ENCODE measurements around the gene PLXND1. TPM values are rescaled to one million over a fixed set of nuclear protein-coding genes. Genes with fewer than 3 reads are reported as not detected.

The PLXND1 gene
- total and polyA plus RNA-seq, 2 donors from 2014 or later, result 67.0 to 152 TPM

DNA sequence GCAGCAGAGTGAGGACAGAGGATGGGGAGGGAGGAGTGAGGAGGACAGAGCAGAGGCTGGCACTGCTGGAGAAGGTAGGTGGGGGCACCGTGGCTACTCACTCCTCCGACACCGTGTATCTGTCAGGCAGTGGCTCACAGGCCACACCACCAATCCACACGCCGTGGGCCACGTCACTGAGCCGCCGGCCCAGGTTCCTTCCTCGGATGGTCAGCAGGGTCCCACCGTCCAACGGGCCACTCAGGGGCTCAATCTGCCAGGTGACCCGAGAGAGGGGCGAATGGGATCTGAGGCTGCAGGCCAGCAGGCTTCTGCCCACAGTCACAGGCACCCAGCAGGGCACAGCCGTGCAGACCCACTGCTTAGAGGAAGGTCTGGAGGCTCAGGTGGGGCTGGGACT lies 33.0 kb downstream of the PLXND1 start:
- Histone ChIP-seq H3K4me3 (ENCODE audit: low read length in 3 of 3) (no peak overlapping the region), H3K27ac (ENCODE audit: low read depth in 2 of 2, low read length in 2 of 2) (no peak overlapping the region), H3K27me3 (ENCODE audit: control insufficient read depth, insufficient read depth, low read length) (no peaks in the 10 kb centered on the region), H3K9ac (ENCODE audit: low read length in 3 of 3) (no peak overlapping the region), H3K4me1 (ENCODE audit: control insufficient read depth in 2 of 3, insufficient read depth in 2 of 3, low read depth in 1 of 3, low read length in 3 of 3) (peaks cover 0 to 11% (median 0%) of the 10 kb centered on the region in 3 donors), H3K36me3 (ENCODE audit: control insufficient read depth in 2 of 3, insufficient read depth in 3 of 3, low read length in 3 of 3) (peaks cover 0 to 4% (median 3%) of the 10 kb centered on the region in 3 donors), H3K9me3 (ENCODE audit: control insufficient read depth in 2 of 3, insufficient read depth in 1 of 3, low read length in 3 of 3) (no peaks in the 10 kb centered on the region)
- FAIRE-seq, result no peak
- no peak for DNase-seq
- TF ChIP-seq, protein P1, sequence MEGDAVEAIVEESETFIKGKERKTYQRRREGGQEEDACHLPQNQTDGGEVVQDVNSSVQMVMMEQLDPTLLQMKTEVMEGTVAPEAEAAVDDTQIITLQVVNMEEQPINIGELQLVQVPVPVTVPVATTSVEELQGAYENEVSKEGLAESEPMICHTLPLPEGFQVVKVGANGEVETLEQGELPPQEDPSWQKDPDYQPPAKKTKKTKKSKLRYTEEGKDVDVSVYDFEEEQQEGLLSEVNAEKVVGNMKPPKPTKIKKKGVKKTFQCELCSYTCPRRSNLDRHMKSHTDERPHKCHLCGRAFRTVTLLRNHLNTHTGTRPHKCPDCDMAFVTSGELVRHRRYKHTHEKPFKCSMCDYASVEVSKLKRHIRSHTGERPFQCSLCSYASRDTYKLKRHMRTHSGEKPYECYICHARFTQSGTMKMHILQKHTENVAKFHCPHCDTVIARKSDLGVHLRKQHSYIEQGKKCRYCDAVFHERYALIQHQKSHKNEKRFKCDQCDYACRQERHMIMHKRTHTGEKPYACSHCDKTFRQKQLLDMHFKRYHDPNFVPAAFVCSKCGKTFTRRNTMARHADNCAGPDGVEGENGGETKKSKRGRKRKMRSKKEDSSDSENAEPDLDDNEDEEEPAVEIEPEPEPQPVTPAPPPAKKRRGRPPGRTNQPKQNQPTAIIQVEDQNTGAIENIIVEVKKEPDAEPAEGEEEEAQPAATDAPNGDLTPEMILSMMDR (IDR thresholded peaks at IDR 0.05; ENCODE audit: borderline replicate concordance, extremely low read depth, insufficient read depth), result no peak
- intact Hi-C loops (cut with DNase I), result no loop called here

DNA sequence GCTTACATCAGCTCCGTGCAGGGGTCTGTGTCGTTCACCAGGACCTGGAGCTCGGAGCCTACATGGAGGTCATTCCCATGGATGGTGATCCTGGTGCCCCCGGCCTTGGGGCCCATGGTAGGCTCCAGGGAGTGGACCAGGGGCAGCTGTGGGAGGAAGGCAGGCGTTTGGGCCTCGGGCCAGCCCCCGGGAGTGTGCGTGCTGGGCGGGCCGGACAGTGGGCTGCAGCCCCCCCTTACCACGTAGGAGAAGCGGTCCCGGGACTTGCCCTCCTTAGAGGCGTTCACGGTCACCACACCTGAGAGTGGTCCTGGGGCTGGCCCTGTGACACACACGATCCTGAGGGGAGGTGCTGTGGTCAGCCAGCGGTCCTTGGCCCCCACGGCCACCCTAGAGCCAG lies 33.9 kb downstream of the PLXND1 start:
- DNase-seq, result no peak
- Histone ChIP-seq H3K27me3 (ENCODE audit: control insufficient read depth, insufficient read depth, low read length) (no peaks in the 10 kb centered on the region), H3K4me3 (ENCODE audit: low read length in 3 of 3) (no peak overlapping the region), H3K27ac (ENCODE audit: low read depth in 2 of 2, low read length in 2 of 2) (no peak overlapping the region), H3K9ac (ENCODE audit: low read length in 3 of 3) (no peak overlapping the region), H3K9me3 (ENCODE audit: control insufficient read depth in 2 of 3, insufficient read depth in 1 of 3, low read length in 3 of 3) (no peaks in the 10 kb centered on the region), H3K4me1 (ENCODE audit: control insufficient read depth in 2 of 3, insufficient read depth in 2 of 3, low read depth in 1 of 3, low read length in 3 of 3) (peaks cover 0 to 6% (median 0%) of the 10 kb centered on the region in 3 donors), H3K36me3 (ENCODE audit: control insufficient read depth in 2 of 3, insufficient read depth in 3 of 3, low read length in 3 of 3) (peaks cover 0 to 4% (median 3%) of the 10 kb centered on the region in 3 donors)
- TF ChIP-seq, protein P1 (IDR thresholded peaks at IDR 0.05; ENCODE audit: borderline replicate concordance, extremely low read depth, insufficient read depth), result no peak
- FAIRE-seq, result no peak
- intact Hi-C loops (cut with DNase I), result no loop called here

DNA sequence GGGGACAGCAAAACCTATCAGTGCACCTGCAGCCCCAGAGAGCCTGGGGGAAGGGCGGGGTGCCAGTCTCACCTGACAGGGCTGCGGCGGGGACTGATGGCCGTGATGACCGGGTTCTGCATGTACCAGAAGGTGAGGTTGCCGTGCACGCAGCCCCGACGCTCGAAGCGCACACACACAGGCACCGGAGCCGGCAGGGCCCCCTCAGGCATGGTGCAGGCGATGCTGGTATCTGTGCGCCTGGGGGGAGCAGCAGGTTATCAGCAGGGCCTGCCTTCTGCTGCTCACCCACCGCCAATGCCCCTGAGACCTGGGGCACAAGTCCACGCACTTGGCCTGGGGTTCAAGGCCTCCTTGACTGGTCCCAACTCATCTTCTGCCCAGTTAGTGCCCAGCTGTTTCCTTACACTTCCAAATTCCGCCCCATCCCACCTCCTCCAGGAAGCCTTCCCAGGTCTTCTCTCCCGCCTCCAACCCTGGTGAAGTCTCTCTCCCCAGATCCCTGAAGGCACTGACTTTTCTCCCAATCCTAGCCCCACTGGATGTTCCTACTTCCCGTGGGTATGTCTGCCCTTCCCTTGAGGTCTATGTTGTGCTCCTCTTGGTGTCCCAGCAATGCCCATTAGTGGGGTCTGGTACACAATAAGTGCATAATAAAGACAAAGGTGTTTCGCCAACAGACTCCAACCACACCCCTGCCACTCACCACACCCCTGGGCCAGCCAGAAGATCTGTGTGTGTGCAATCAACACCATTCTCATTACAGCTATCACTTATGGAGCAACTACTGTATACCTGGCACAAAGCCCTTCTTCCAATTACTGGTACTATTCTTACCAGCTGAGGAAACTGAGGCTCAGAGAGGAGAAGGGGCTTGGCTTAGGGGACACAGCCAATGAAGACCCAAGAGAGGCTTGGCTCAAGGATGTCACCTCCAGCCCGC lies 34.6 kb downstream of the PLXND1 start:
- intact Hi-C loops (cut with DNase I), result no loop called here
- Histone ChIP-seq H3K36me3 (ENCODE audit: control insufficient read depth in 2 of 3, insufficient read depth in 3 of 3, low read length in 3 of 3) (peaks cover 0 to 4% (median 3%) of the 10 kb centered on the region in 3 donors), H3K4me1 (ENCODE audit: control insufficient read depth in 2 of 3, insufficient read depth in 2 of 3, low read depth in 1 of 3, low read length in 3 of 3) (peaks cover 0 to 5% (median 0%) of the 10 kb centered on the region in 3 donors), H3K9me3 (ENCODE audit: control insufficient read depth in 2 of 3, insufficient read depth in 1 of 3, low read length in 3 of 3) (no peaks in the 10 kb centered on the region), H3K9ac (ENCODE audit: low read length in 3 of 3) (no peak overlapping the region), H3K27me3 (ENCODE audit: control insufficient read depth, insufficient read depth, low read length) (no peaks in the 10 kb centered on the region), H3K4me3 (ENCODE audit: low read length in 3 of 3) (no peak overlapping the region), H3K27ac (ENCODE audit: low read depth in 2 of 2, low read length in 2 of 2) (no peak overlapping the region)
- DNase-seq (no peak), FAIRE-seq (no peak)
- TF ChIP-seq, protein P1 (IDR thresholded peaks at IDR 0.05; ENCODE audit: borderline replicate concordance, extremely low read depth, insufficient read depth), result no peak

All from kidney (tissue), 14 donors.